Ammon's horn (tissue), 1 donor: ENCODE results near the gene LAMC2.
"Not testable (repeated sequence)": the region's sequence is repeated elsewhere in the genome, so short reads cannot be mapped to it uniquely, and the experiment has no call there.

Experiments
- DNase-seq: peaks from one replicate; pipeline ENCODE4 v3.0.0-alpha.2; 2016; ENCODE audit warnings: low spot score

Gene LAMC2

GRCh38 chr1:183238071-183238470 lies 52.0 kb downstream of the LAMC2 start:
- DNase-seq = no peak

GRCh38 chr1:183239220-183239742 lies 53.2 kb downstream of the LAMC2 start:
- no peak for DNase-seq

GRCh38 chr1:183239793-183240525 lies 53.9 kb downstream of the LAMC2 start:
- DNase-seq = no peak

GRCh38 chr1:183240526-183240825 lies 54.4 kb downstream of the LAMC2 start:
- no peak for DNase-seq

DNA sequence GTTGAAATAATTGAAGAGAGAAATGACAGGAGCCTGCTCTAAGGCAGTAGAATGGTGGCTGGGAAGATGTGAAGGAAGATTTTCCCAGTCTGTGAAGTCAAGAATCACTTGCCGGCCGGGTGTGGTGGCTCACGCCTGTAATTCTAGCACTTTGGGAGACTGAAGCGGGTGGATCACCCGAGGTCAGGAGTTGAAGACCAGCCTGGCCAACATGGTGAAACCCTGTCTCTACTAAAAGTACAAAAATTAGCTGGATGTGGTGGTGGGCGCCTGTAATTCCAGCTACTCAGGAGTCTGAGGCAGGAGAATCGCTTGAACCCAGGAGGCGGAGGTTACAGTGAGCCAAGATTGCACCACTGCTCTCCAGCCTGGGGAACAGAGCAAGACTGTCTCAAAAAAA lies 54.8 kb downstream of the LAMC2 start:
- not testable (repeated sequence) for DNase-seq

DNA sequence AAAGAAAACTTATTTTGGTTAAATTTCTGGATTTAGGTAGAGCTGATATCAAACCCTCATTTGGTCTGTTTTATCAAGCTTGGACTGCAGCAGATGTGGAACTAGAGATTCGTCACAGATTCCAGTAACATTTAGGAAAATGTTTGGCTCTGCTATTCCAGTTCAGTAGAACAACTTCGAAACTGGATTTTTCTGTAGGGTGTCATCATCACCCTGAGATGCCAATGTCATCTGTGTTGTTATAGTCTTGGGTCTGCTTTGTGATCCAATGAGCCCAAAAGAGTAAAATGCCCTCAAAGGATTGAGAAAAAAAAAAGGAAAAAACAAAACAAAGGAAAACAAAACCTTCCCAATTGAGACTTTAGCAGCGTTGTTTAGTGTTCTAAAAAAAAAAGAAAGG lies 55.4 kb downstream of the LAMC2 start:
- DNase-seq = no peak

DNA sequence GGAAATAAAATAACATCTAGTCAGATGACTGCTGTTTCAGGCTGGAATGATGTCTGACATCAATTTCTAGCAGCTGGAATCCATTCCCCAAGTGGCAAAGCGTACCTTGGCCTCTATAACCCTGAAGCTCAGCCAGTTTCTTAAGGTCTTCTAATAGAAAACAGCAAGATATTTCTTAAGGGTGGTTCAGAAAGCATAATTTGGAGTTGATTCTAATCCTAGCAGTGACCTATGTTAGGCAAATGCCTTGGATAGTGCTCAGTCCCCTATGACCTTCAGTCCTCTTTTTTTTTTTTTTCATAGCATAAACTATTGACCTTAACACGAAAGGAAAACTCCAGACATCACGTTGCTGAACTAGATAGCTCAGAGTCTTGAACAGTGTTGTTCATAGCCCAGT lies 56.5 kb downstream of the LAMC2 start:
- no peak for DNase-seq

GRCh38 chr1:183243161-183244050 lies 57.3 kb downstream of the LAMC2 start:
- DNase-seq = no peak

DNA sequence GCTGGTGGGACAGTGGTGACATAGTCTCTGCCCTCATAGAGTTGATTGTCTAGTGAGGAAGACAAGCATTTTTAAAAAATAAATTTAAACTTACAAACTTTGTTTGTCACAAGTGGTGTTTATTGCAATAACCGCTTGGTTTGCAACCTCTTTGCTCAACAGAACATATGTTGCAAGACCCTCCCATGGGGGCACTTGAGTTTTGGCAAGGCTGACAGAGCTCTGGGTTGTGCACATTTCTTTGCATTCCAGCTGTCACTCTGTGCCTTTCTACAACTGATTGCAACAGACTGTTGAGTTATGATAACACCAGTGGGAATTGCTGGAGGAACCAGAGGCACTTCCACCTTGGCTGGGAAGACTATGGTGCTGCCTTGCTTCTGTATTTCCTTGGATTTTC lies 58.4 kb downstream of the LAMC2 start:
- DNase-seq = no peak

- DNase-seq = no peak
Measured at GRCh38 chr1:183245357-183245756, 59.3 kb downstream of the LAMC2 start.

DNA sequence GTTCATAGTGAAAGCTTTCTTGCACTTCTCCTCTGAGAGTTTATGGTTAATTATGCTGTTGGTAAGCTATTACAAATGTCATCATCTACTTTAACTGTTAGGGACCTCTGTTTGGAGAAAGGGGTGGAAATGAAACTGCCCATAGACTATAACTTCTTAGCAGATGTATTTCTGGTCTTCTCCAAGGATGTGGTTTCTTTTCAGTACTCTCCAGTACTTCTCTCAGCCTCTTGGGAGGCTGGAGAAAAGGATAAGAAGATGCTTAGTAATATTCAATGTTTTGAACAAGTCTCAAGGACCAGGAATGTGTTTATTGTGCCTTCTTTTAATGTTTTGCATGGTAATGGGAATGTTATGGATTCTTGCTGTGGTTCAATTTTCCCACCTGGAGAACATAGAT lies 60.4 kb downstream of the LAMC2 start:
- DNase-seq = no peak

- no peak for DNase-seq
Measured at GRCh38 chr1:183247066-183247465, 61.0 kb downstream of the LAMC2 start.

DNA sequence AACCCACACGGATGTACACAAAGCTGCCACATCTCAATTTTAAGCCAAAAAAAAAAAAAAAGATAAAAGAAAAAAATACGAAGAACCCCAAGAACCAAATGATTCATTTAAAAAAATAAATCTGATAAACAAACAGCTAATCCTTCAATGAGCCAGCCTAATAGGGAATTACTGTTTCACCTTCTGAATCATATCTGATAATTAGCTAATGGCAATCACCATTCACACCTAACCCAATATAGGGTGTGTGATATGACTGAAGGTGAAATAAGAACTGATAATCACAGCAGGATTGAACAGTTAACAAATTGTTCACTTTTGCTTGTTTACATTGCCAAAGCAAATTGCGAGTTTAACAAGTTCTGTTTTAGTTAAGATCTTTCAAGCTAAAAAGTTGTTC lies 61.4 kb downstream of the LAMC2 start:
- no peak for DNase-seq

GRCh38 chr1:183247931-183248330 lies 61.9 kb downstream of the LAMC2 start:
- DNase-seq = no peak

GRCh38 chr1:183248989-183249691 lies 63.1 kb downstream of the LAMC2 start:
- no peak for DNase-seq

- DNase-seq = no peak
Measured at GRCh38 chr1:183249941-183250452, 63.9 kb downstream of the LAMC2 start.

DNA sequence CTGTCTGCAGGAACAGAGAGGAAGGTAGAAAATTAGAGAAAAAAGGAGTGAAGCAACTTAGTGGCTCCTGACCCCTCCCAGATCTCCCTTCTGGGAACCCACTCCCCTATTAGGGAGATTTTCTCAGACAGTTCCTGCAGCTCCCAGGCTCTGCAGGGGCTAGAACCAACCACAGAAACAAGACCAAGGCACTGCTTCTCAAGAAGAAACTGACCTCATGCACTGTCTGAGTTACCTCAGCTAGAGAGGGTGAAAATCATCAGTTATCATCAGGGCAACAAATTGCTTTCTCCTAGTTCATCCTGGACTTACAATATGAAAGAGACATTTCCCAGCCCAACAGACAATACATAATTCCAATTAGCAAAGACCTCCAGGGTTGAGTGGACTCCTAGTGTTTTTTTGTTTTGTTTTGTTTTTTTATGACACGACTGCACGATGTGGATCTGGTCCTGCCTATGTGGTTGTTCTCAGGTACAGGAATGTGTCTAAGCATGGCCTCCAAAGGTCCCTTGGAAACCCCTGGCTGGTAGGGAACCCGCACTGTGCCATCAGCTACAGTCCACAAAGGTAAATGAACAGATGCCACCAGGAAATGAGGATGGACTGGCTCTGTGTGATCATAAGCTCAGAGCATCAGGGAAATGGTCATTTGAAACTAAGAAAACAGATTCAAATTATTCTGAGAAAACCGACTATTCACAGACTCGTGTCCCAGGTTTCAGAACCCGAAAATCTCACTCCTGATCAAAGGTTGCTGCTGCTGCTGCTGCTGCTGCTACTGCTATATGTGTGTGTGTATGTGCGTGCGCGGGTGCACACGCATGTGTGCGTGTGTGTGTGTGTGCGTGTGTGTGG lies 65.3 kb downstream of the LAMC2 start:
- DNase-seq = no peak

- no peak for DNase-seq
Measured at GRCh38 chr1:183251959-183252450, 65.9 kb downstream of the LAMC2 start.

- no peak for DNase-seq
Measured at GRCh38 chr1:183255073-183255472, 69.0 kb downstream of the LAMC2 start.

DNA sequence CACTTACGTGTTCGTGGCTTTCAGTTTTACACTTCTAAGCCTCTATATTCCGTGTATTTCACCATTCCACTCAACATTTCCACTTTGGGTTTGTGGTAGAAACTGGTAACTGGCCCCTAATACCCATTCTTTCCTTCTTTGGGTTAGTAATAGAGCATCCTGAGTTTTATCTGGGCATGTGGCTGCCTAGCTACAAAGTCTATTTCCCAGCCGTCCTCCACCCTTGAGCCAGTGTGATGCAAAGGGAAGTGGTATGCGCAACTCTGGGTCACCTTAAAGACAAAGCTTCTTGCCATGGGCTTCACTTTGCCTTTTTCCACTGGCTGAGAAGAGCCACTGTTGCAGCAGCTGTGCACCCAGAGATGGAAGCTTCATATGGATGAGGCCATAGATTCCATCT lies 73.9 kb downstream of the LAMC2 start:
- DNase-seq = no peak

GRCh38 chr1:183262628-183263200 lies 76.7 kb downstream of the LAMC2 start:
- DNase-seq = no peak
